WTC11 (cell line): Measurements from ENCODE around the gene FLYWCH2. TPM values are rescaled to one million over a fixed set of nuclear protein-coding genes. Genes with fewer than 3 reads are reported as not detected.

Experiments
- ATAC-seq: fragments of 200-7000 bp; cut with Tn5 transposase; 2 replicates; pipeline ENCODE4 v1.10.0; 2021; ENCODE audit warnings: mild to moderate bottlenecking, moderate library complexity
- CTCF ChIA-PET: fragments of 300-600 bp; sonication (Branson Sonifier 250); formaldehyde crosslinking; loops from one replicate; lab custom pipeline; 2021; ENCODE audit warnings: antibody characterized with exemption; lab: Charles Lee
- POLR2A ChIA-PET: fragments of 350-600 bp; sonication (Branson Sonifier 250); formaldehyde crosslinking; loops from one replicate; lab custom pipeline; 2021; ENCODE audit warnings: antibody characterized with exemption; lab: Charles Lee
- DNase-seq: peaks from one replicate; pipeline ENCODE4 v3.0.0; 2021; ENCODE audit warnings: low spot score
- H3K27ac Mint-ChIP-seq: 2 replicates; pipeline ENCODE4 v1.8.0; 2021; ENCODE audit warnings: mixed read lengths
- H3K27me3 Mint-ChIP-seq: 2 replicates; pipeline ENCODE4 v1.8.0; 2021; ENCODE audit warnings: low read depth, mild to moderate bottlenecking, moderate library complexity, mixed read lengths
- H3K36me3 Mint-ChIP-seq: 2 replicates; pipeline ENCODE4 v1.8.0; 2021; ENCODE audit warnings: mixed read lengths
- H3K4me1 Mint-ChIP-seq: 2 replicates; pipeline ENCODE4 v1.8.0; 2022; ENCODE audit warnings: mixed read lengths
- H3K4me3 Mint-ChIP-seq: 2 replicates; pipeline ENCODE4 v1.8.0; 2021; ENCODE audit warnings: mild to moderate bottlenecking, moderate library complexity, mixed read lengths
- H3K9me3 Mint-ChIP-seq: 2 replicates; pipeline ENCODE4 v1.8.0; 2021; ENCODE audit warnings: mixed read lengths
- CREB1 ChIP-seq: sonication (generic); formaldehyde crosslinking; IDR thresholded peaks from 2 replicates; pipeline ENCODE4 v1.8.0; 2023; ENCODE audit warnings: mild to moderate bottlenecking, missing genetic modification reagents
- ELF4 ChIP-seq: sonication (generic); formaldehyde crosslinking; IDR thresholded peaks from 2 replicates; pipeline ENCODE4 v1.8.1; 2022; ENCODE audit warnings: low read depth, mild to moderate bottlenecking, moderate library complexity, missing genetic modification reagents
- ETV6 ChIP-seq: sonication (generic); formaldehyde crosslinking; IDR thresholded peaks from 2 replicates; pipeline ENCODE4 v1.8.1; 2022; ENCODE audit warnings: mild to moderate bottlenecking, missing genetic modification reagents
- NR1H2 ChIP-seq: sonication (generic); formaldehyde crosslinking; IDR thresholded peaks from 2 replicates; pipeline ENCODE4 v1.9.0; 2021; ENCODE audit warnings: mild to moderate bottlenecking, moderate library complexity, missing genetic modification reagents
- NR3C1 ChIP-seq: sonication (generic); formaldehyde crosslinking; conservative IDR thresholded peaks from 2 replicates; pipeline ENCODE4 v1.8.1; 2023; ENCODE audit warnings: low read depth, mild to moderate bottlenecking, missing genetic modification reagents
- SP1 ChIP-seq: sonication (generic); formaldehyde crosslinking; conservative IDR thresholded peaks from 2 replicates; pipeline ENCODE4 v1.8.1; 2022; ENCODE audit warnings: missing genetic modification reagents
- TEAD1 ChIP-seq: sonication (generic); formaldehyde crosslinking; IDR thresholded peaks from 2 replicates; pipeline ENCODE4 v1.8.0; 2022; ENCODE audit warnings: mild to moderate bottlenecking, missing genetic modification reagents
- TP53 ChIP-seq: sonication (generic); formaldehyde crosslinking; IDR thresholded peaks from 2 replicates; pipeline ENCODE4 v1.8.1; 2023; ENCODE audit warnings: mild to moderate bottlenecking, missing genetic modification reagents
- ZBTB21 ChIP-seq: sonication (generic); formaldehyde crosslinking; IDR thresholded peaks from 2 replicates; pipeline ENCODE4 v1.8.1; 2023; ENCODE audit warnings: mild to moderate bottlenecking, missing genetic modification reagents, borderline replicate concordance
- ZNF232 ChIP-seq: sonication (generic); formaldehyde crosslinking; IDR thresholded peaks from 2 replicates; pipeline ENCODE4 v1.8.0; 2022; ENCODE audit warnings: mild to moderate bottlenecking, missing genetic modification reagents
- ZNF317 ChIP-seq: sonication (generic); formaldehyde crosslinking; IDR thresholded peaks from 2 replicates; pipeline ENCODE4 v1.8.1; 2023; ENCODE audit warnings: low read depth, mild to moderate bottlenecking, moderate library complexity, missing genetic modification reagents, borderline replicate concordance
- ZNF671 ChIP-seq: fragments of 250-450 bp; sonication (Bioruptor Pico); IDR thresholded peaks from 2 replicates; pipeline ENCODE4 v1.8.0; 2021; ENCODE audit warnings: mild to moderate bottlenecking
- total RNA-seq: library from RNA; stranded (reverse); gene quantifications from 3 replicates; pipeline ENCODE4 v1.2.3, GENCODE V29; 2021
- TF ChIP-seq, protein P1 (sequence below): fragments of 250-450 bp; sonication (Bioruptor Pico); conservative IDR thresholded peaks from 2 replicates; pipeline ENCODE4 v1.9.0; 2021; ENCODE audit warnings: mild to moderate bottlenecking
- TF ChIP-seq, protein P2 (sequence below): sonication (generic); formaldehyde crosslinking; conservative IDR thresholded peaks from 2 replicates; pipeline ENCODE4 v1.8.1; 2022; ENCODE audit warnings: mild to moderate bottlenecking, missing genetic modification reagents
- TF ChIP-seq, protein P3 (sequence below): sonication (generic); formaldehyde crosslinking; IDR thresholded peaks from 2 replicates; pipeline ENCODE4 v1.8.0; 2022; ENCODE audit warnings: mild to moderate bottlenecking, missing genetic modification reagents
- TF ChIP-seq, protein P4 (sequence below): sonication (generic); formaldehyde crosslinking; IDR thresholded peaks from 2 replicates; pipeline ENCODE4 v1.8.0; 2022; ENCODE audit warnings: mild to moderate bottlenecking, missing genetic modification reagents
- TF ChIP-seq, protein P5 (sequence below): sonication (generic); formaldehyde crosslinking; IDR thresholded peaks from 2 replicates; pipeline ENCODE4 v1.8.0; 2023; ENCODE audit warnings: missing genetic modification reagents, mild to moderate bottlenecking, borderline replicate concordance
- TF ChIP-seq, protein P6 (sequence below): sonication (generic); formaldehyde crosslinking; IDR thresholded peaks from 2 replicates; pipeline ENCODE4 v1.8.0; 2023; ENCODE audit warnings: mild to moderate bottlenecking, missing genetic modification reagents
- TF ChIP-seq, protein P7 (sequence below): sonication (generic); formaldehyde crosslinking; IDR thresholded peaks from 2 replicates; pipeline ENCODE4 v1.8.1; 2022; ENCODE audit warnings: low read depth, missing genetic modification reagents, borderline replicate concordance
- TF ChIP-seq, protein P8 (sequence below): sonication (generic); formaldehyde crosslinking; IDR thresholded peaks from 2 replicates; pipeline ENCODE4 v1.8.1; 2023; ENCODE audit warnings: mild to moderate bottlenecking, missing genetic modification reagents, moderate library complexity
- TF ChIP-seq, protein P9 (sequence below): sonication (generic); formaldehyde crosslinking; IDR thresholded peaks from 2 replicates; pipeline ENCODE4 v1.8.1; 2022; ENCODE audit warnings: low read depth, mild to moderate bottlenecking, moderate library complexity, missing genetic modification reagents, borderline replicate concordance

FLYWCH2 gene
- total RNA-seq, 1 experiment from 2014 or later = 20.7 TPM

DNA sequence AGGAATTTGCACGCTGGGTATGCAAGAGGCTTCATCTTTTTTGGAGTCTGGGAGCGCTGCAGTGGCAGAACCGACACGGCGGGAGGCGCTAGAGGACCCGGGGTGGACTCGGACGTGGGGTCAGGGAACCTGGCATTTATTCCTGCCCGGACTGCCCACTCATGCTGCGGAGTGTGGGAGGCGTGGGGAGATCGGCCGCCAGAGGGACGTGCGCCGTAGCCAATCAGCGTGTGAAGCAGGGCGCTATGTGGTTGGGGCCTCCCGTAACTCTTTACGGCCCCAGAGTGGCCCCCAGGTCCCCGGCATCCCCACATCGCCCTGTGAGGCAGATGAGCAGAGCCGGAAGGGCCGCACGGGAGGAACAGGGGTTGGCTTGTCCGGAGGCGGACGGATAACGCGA lies 11.2 kb downstream of the FLYWCH2 start:
- H3K9me3 Mint-ChIP-seq = no peaks in the 10 kb centered on the region
- no peaks in the 10 kb centered on the region for H3K36me3 Mint-ChIP-seq
- POLR2A ChIA-PET = no interaction called here
- H3K27ac Mint-ChIP-seq = no peak overlapping the region
- peaks cover 8% of the 10 kb centered on the region for H3K4me1 Mint-ChIP-seq
- no peak overlapping the region for H3K4me3 Mint-ChIP-seq
- DNase-seq (peak; percentile 34), ATAC-seq (no peak; the same call in 1 of the 2 replicates)
- CTCF ChIA-PET = interaction anchor here (1.6 kb wide), 1 partner anchor 56 kb away, joined by 4 read pairs; no protein-coding TSS in a partner anchor
- TF ChIP-seq ZNF317 (CRISPR knock-in tag) = no peak
- TF ChIP-seq, protein P1, sequence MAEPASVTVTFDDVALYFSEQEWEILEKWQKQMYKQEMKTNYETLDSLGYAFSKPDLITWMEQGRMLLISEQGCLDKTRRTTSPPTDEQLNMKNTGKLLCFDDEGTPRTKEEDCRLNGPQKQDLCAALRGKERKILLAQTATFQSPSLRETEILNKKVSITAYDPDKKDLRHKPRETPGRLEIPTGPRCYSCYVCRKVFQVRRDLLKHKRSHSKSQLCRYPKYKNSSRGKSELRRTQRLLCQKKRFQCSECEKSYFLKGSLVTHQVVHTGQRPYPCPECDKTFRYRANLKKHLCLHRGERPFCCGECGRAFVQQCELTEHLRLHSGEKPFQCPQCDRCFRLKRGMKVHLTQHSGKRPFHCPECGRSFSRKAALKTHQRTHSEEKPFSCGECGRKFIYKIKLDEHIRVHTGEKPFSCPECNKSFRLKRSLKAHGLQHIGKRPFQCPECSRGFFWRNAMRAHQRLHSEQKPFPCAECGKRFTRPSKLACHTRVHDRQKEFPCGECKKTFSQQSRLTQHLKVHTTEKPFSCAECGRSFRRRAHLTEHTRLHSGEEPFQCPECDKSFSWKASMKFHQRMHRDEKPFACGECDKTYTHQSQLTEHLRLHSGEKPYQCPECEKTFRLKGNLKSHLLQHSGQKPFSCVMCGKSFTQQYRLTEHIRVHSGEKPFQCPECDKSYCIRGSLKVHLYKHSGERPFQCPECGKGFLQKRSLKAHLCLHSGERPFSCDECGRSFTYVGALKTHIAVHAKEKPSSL = no peak
- TF ChIP-seq, protein P2, sequence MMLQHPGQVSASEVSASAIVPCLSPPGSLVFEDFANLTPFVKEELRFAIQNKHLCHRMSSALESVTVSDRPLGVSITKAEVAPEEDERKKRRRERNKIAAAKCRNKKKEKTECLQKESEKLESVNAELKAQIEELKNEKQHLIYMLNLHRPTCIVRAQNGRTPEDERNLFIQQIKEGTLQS = no peak
- TF ChIP-seq NR3C1 = no peak
- no peak for TF ChIP-seq ZNF671 (CRISPR knock-in tag)
- TF ChIP-seq, protein P3, sequence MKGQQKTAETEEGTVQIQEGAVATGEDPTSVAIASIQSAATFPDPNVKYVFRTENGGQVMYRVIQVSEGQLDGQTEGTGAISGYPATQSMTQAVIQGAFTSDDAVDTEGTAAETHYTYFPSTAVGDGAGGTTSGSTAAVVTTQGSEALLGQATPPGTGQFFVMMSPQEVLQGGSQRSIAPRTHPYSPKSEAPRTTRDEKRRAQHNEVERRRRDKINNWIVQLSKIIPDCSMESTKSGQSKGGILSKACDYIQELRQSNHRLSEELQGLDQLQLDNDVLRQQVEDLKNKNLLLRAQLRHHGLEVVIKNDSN (CRISPR knock-in tag) = no peak
- TF ChIP-seq, protein P4, sequence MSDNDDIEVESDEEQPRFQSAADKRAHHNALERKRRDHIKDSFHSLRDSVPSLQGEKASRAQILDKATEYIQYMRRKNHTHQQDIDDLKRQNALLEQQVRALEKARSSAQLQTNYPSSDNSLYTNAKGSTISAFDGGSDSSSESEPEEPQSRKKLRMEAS = no peak
- no peak for TF ChIP-seq ZBTB21
- no peak for TF ChIP-seq CREB1
- TF ChIP-seq ZNF232 = no peak
- TF ChIP-seq, protein P5, sequence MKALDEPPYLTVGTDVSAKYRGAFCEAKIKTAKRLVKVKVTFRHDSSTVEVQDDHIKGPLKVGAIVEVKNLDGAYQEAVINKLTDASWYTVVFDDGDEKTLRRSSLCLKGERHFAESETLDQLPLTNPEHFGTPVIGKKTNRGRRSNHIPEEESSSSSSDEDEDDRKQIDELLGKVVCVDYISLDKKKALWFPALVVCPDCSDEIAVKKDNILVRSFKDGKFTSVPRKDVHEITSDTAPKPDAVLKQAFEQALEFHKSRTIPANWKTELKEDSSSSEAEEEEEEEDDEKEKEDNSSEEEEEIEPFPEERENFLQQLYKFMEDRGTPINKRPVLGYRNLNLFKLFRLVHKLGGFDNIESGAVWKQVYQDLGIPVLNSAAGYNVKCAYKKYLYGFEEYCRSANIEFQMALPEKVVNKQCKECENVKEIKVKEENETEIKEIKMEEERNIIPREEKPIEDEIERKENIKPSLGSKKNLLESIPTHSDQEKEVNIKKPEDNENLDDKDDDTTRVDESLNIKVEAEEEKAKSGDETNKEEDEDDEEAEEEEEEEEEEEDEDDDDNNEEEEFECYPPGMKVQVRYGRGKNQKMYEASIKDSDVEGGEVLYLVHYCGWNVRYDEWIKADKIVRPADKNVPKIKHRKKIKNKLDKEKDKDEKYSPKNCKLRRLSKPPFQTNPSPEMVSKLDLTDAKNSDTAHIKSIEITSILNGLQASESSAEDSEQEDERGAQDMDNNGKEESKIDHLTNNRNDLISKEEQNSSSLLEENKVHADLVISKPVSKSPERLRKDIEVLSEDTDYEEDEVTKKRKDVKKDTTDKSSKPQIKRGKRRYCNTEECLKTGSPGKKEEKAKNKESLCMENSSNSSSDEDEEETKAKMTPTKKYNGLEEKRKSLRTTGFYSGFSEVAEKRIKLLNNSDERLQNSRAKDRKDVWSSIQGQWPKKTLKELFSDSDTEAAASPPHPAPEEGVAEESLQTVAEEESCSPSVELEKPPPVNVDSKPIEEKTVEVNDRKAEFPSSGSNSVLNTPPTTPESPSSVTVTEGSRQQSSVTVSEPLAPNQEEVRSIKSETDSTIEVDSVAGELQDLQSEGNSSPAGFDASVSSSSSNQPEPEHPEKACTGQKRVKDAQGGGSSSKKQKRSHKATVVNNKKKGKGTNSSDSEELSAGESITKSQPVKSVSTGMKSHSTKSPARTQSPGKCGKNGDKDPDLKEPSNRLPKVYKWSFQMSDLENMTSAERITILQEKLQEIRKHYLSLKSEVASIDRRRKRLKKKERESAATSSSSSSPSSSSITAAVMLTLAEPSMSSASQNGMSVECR (CRISPR knock-in tag) = no peak
- no peak for TF ChIP-seq TEAD1 (CRISPR knock-in tag)
- H3K27me3 Mint-ChIP-seq = no peaks in the 10 kb centered on the region

DNA sequence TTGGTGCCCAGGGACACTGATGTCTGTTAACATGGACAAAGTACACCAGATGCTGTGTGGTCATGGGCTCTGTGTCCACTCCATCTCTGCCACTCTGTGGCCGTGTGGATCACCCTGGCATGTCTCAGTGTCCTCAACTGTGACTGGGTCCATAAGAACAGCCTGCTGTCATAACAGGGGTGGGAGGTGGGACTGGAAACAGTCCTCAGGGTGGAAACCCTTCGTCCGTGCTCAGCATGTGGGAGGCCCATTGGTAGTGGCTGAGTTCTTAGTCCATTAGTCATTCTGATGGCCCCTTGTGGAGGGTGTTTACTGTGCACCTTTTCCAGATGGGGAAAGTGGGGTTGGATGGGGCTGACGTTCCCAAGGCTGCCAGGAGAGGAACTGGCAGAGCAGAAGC lies 12.8 kb downstream of the FLYWCH2 start:
- Mint-ChIP-seq H3K9me3 (no peaks in the 10 kb centered on the region), H3K36me3 (no peaks in the 10 kb centered on the region), H3K4me1 (peaks cover 3% of the 10 kb centered on the region), H3K27ac (no peak overlapping the region), H3K27me3 (no peaks in the 10 kb centered on the region), H3K4me3 (no peak overlapping the region)
- POLR2A ChIA-PET = no interaction called here
- DNase-seq = no peak
- peak; percentile 23; the same call in 1 of the 2 replicates for ATAC-seq
- CTCF ChIA-PET = interaction anchor here (1.1 to 1.6 kb wide), 2 partner anchors 57 to 87 kb away, joined by 4 read pairs; no protein-coding TSS in a partner anchor
- TF ChIP-seq TP53 (CRISPR knock-in tag) = no peak
- TF ChIP-seq, protein P6, sequence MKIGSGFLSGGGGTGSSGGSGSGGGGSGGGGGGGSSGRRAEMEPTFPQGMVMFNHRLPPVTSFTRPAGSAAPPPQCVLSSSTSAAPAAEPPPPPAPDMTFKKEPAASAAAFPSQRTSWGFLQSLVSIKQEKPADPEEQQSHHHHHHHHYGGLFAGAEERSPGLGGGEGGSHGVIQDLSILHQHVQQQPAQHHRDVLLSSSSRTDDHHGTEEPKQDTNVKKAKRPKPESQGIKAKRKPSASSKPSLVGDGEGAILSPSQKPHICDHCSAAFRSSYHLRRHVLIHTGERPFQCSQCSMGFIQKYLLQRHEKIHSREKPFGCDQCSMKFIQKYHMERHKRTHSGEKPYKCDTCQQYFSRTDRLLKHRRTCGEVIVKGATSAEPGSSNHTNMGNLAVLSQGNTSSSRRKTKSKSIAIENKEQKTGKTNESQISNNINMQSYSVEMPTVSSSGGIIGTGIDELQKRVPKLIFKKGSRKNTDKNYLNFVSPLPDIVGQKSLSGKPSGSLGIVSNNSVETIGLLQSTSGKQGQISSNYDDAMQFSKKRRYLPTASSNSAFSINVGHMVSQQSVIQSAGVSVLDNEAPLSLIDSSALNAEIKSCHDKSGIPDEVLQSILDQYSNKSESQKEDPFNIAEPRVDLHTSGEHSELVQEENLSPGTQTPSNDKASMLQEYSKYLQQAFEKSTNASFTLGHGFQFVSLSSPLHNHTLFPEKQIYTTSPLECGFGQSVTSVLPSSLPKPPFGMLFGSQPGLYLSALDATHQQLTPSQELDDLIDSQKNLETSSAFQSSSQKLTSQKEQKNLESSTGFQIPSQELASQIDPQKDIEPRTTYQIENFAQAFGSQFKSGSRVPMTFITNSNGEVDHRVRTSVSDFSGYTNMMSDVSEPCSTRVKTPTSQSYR (CRISPR knock-in tag) = no peak
- TF ChIP-seq ETV6 (CRISPR knock-in tag) = no peak
- no peak for TF ChIP-seq ELF4 (CRISPR knock-in tag)
- TF ChIP-seq CREB1 = no peak
- TF ChIP-seq SP1 (CRISPR knock-in tag) = no peak
- TF ChIP-seq, protein P7, sequence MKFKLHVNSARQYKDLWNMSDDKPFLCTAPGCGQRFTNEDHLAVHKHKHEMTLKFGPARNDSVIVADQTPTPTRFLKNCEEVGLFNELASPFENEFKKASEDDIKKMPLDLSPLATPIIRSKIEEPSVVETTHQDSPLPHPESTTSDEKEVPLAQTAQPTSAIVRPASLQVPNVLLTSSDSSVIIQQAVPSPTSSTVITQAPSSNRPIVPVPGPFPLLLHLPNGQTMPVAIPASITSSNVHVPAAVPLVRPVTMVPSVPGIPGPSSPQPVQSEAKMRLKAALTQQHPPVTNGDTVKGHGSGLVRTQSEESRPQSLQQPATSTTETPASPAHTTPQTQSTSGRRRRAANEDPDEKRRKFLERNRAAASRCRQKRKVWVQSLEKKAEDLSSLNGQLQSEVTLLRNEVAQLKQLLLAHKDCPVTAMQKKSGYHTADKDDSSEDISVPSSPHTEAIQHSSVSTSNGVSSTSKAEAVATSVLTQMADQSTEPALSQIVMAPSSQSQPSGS = no peak
- TF ChIP-seq, protein P8, sequence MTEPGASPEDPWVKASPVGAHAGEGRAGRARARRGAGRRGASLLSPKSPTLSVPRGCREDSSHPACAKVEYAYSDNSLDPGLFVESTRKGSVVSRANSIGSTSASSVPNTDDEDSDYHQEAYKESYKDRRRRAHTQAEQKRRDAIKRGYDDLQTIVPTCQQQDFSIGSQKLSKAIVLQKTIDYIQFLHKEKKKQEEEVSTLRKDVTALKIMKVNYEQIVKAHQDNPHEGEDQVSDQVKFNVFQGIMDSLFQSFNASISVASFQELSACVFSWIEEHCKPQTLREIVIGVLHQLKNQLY (CRISPR knock-in tag) = no peak
- TF ChIP-seq, protein P9, sequence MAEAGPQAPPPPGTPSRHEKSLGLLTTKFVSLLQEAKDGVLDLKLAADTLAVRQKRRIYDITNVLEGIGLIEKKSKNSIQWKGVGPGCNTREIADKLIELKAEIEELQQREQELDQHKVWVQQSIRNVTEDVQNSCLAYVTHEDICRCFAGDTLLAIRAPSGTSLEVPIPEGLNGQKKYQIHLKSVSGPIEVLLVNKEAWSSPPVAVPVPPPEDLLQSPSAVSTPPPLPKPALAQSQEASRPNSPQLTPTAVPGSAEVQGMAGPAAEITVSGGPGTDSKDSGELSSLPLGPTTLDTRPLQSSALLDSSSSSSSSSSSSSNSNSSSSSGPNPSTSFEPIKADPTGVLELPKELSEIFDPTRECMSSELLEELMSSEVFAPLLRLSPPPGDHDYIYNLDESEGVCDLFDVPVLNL (CRISPR knock-in tag) = no peak
- TF ChIP-seq NR1H2 = no peak
